ENCODE data around the gene C19orf44. TPM values are rescaled to one million over a fixed set of nuclear protein-coding genes. Genes with fewer than 3 reads are reported as not detected.
"Not testable (repeated sequence)": the region's sequence is repeated elsewhere in the genome, so short reads cannot be mapped to it uniquely, and the experiment has no call there.

Gene C19orf44
- total RNA-seq = 1 to 10 TPM; 3.5 to 3.6 TPM

DNA sequence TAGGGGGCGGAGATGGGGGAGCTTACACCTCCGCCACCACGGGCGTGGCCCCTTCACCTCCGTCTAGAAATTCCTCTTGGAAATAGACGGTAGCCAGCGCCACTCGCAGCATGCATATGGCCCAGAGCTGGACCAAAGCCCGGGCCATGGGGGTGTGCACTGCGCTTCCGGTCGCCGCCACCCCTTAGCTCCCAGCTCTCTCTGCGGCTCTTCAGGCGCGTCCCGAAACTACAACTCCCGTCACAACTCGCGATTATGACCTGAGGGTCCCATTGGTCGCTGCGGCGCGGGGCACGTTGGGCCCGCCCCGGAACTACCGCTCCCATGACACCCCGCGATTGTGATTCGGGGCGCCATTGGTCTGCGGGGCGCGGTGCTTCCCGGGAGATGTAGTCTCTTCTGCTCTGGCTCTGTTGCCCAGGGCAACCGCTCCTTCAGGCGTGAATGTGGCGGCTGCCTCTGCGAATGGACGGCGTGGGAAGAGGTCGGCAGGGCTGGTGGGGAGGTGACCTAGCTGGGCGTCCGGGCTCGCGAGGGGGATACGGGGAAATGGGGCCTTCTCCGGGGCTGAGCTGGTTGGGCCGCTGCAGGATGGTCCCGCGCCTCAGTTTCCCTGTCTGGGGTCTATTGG is at the start of gene C19orf44, which contains the start of gene CALR3:
Gene C19orf44 (plus strand): TSS at position 413 of the 631 bp plus-strand sequence. CDS start 4,399 bp downstream, outside the sequence.
Gene CALR3 (minus strand): TSS at position 186 of the 631 bp plus-strand sequence. CDS start 38 bp downstream, at position 148.
- DNase-seq = peak; percentile 99
- peak within 1 kb of the TSS; percentile 74 for H3K27ac Mint-ChIP-seq
- peak; percentile 99 for ATAC-seq
- H3K4me1 Mint-ChIP-seq = peaks cover 18% of the 10 kb centered on the region
- peak within 1 kb of the TSS; percentile 80 for H3K4me3 Mint-ChIP-seq
- H3K27me3 Mint-ChIP-seq = no peaks in the 10 kb centered on the region
- H3K36me3 Mint-ChIP-seq = no peaks in the 10 kb centered on the region
- H3K9me3 Mint-ChIP-seq (ENCODE audit: low read depth) = no peaks in the 10 kb centered on the region
- CTCF ChIA-PET = interaction anchor here (0.6 kb wide), 1 partner anchor 585 kb away, joined by 6 read pairs; no protein-coding TSS in a partner anchor

DNA sequence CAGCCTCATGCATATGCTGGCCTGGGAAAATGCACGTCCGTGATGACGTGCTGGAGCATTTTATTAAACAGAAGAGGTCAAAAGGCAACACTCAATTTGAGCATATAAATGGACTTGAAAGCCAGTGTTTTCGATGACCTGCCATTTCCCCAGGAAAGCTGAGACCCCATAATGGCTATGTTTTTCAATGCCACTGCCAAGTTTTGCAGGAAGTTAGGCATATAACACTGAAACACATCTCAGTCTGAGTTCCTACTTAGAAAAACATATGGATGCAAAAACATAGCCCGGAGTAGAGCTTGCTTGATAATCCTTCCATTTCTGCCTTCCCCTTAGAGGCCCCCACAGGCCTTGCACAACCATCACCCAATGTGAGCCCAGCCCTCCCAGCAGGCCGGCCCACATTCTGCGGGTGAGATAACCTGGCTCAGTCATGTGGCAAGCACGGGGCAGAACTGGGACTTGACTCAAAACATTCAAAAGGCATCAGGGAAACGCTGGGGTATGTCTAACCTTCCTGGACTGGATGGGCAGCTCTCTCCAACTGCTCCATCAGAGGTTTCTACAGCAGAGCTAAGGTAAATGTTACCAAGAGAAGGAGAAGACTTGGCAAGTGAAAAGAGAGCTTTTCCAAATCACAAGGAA is 49.3 kb upstream of the C19orf44 start:
- H3K27me3 Mint-ChIP-seq = no peaks in the 10 kb centered on the region
- H3K27ac Mint-ChIP-seq = peak overlapping the region; percentile 87
- H3K4me3 Mint-ChIP-seq = no peak overlapping the region
- ATAC-seq (peak; percentile 72), DNase-seq (peak; percentile 84)
- H3K36me3 Mint-ChIP-seq = peaks cover 15% of the 10 kb centered on the region
- H3K9me3 Mint-ChIP-seq (ENCODE audit: low read depth) = peaks cover 4% of the 10 kb centered on the region
- CTCF ChIA-PET = interaction anchor here (0.8 kb wide), 1 partner anchor 8 kb away, joined by 3 read pairs; no protein-coding TSS in a partner anchor
- H3K4me1 Mint-ChIP-seq = peaks cover 62% of the 10 kb centered on the region

DNA sequence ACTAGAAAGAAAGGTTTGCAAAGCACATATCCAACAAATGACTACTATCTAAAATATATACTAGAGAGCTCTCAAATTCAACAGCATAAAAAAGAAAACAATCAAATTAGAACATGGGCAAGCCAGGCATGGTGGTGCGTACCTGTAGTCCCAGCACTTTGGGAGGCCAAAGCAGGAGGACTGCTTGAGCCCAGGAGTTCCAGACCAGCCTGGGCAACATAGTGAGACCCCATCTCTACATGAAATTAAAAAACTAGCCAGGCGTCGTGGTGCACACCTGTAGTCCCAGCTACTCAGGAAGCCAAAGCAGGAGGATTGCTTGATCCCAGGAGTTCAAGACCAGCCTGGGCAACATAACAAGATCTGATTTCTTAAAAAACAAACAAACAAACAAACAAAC is 47.3 kb upstream of the C19orf44 start:
- H3K9me3 Mint-ChIP-seq (ENCODE audit: low read depth); H3K27me3 Mint-ChIP-seq; DNase-seq; ATAC-seq: not testable (repeated sequence)
- H3K4me3 Mint-ChIP-seq = peak overlapping the region; percentile 51
- H3K4me1 Mint-ChIP-seq = peaks cover 61% of the 10 kb centered on the region
- CTCF ChIA-PET = interaction anchor here (0.6 kb wide), 2 partner anchors 11 to 77 kb away, joined by 3 to 4 read pairs; no protein-coding TSS in a partner anchor
- H3K27ac Mint-ChIP-seq = peak overlapping the region; percentile 84
- peaks cover 14% of the 10 kb centered on the region for H3K36me3 Mint-ChIP-seq

DNA sequence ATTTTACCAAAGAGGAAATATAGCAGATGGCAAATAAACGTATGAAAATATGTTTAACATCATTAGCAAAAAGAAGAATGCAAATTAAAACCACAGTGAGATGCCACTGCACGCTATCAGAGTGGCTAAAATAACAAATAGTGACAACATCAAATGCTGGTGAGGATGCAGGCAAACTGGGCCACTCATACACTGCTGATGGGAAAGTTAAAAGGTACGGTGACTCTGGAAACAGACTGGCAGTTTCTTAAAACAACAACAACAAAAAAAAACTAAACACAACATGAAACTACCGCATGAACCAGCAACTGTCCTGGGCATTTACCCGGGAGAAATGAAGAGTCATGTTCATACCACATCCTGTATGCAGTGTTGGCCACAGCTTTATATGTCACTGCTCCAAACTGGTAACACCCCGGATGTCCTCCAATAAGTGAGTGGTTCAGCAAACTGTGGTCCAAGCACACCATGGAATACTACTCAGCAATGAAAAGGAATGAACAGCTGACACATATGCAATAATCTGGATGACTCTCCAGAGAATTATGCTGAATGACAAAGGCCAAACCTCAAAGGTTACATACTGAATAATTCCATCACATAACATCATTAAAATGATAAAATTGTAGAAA is 46.7 kb upstream of the C19orf44 start:
- Mint-ChIP-seq H3K9me3 (ENCODE audit: low read depth) (peaks cover 4% of the 10 kb centered on the region), H3K4me1 (peaks cover 56% of the 10 kb centered on the region), H3K27me3 (no peaks in the 10 kb centered on the region), H3K4me3 (peak overlapping the region; percentile 51), H3K36me3 (peaks cover 15% of the 10 kb centered on the region), H3K27ac (peak overlapping the region; percentile 84)
- CTCF ChIA-PET = interaction anchor here (0.6 to 1.0 kb wide), 3 partner anchors 8 to 78 kb away, joined by 3 to 4 read pairs (median 3); no protein-coding TSS in a partner anchor
- ATAC-seq (peak; percentile 87), DNase-seq (peak; percentile 86)

DNA sequence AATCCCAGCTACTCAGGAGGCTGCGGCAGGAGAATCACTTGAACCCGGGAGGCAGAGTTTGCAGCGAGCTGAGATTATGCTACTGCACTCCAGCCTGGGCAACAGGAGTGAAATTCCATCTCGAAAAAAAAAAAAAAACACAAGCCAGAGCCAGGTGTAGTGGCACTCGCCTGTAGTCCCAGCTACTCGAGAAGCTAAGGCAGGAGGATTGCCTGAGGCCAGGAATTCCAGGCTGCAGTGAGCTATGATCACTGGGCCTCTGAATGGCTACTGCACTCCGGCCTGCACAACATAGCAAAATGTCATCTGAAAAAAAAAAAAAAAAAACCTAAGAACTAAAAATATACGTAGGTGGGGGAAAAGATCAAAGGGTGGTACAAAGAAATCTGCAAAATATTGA is 43.9 kb upstream of the C19orf44 start:
- no peaks in the 10 kb centered on the region for H3K27me3 Mint-ChIP-seq
- CTCF ChIA-PET = interaction anchor here (0.6 to 0.7 kb wide), 2 partner anchors 24 to 404 kb away, joined by 3 to 4 read pairs; no protein-coding TSS in a partner anchor
- H3K4me3 Mint-ChIP-seq = no peak overlapping the region
- no peak for ATAC-seq
- no peak for DNase-seq
- peaks cover 16% of the 10 kb centered on the region for H3K36me3 Mint-ChIP-seq
- peaks cover 37% of the 10 kb centered on the region for H3K4me1 Mint-ChIP-seq
- H3K27ac Mint-ChIP-seq = no peak overlapping the region
- H3K9me3 Mint-ChIP-seq (ENCODE audit: low read depth) = peaks cover 4% of the 10 kb centered on the region

DNA sequence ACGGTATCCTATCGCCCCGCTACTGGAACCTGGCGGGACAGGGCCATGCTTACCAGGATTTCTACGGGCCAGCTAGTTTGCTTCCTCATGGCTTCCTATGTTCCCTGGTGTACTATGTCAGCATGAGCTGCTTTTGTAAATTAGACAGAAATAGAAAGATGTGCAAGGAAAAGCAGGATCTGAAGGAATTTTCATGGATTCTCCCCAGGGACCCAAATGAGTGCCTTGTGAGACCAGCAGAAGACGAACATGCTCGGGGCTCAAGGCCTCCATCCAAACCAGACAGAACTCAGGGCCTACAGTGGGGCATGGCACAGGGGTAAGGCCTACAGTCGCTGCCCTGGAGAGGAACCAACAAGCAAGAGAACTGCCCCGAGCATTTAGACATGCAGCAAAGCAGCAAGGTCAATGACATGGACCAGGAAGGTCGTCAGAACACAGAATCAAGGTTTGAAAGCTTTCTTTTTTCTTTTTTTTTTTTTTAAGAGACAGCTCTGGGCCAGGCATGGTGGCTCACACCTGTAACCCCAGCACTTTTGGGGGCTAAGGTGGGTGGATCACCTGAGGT is 41.8 kb upstream of the C19orf44 start:
- H3K27ac Mint-ChIP-seq = no peak overlapping the region
- H3K36me3 Mint-ChIP-seq = peaks cover 12% of the 10 kb centered on the region
- no peaks in the 10 kb centered on the region for H3K27me3 Mint-ChIP-seq
- ATAC-seq = no peak
- CTCF ChIA-PET = interaction anchor here (0.9 to 1.9 kb wide), 4 partner anchors 9 to 68 kb away, joined by 3 to 5 read pairs (median 4); no protein-coding TSS in a partner anchor
- no peak overlapping the region for H3K4me3 Mint-ChIP-seq
- H3K4me1 Mint-ChIP-seq = peaks cover 31% of the 10 kb centered on the region
- H3K9me3 Mint-ChIP-seq (ENCODE audit: low read depth) = peaks cover 4% of the 10 kb centered on the region
- DNase-seq = no peak

DNA sequence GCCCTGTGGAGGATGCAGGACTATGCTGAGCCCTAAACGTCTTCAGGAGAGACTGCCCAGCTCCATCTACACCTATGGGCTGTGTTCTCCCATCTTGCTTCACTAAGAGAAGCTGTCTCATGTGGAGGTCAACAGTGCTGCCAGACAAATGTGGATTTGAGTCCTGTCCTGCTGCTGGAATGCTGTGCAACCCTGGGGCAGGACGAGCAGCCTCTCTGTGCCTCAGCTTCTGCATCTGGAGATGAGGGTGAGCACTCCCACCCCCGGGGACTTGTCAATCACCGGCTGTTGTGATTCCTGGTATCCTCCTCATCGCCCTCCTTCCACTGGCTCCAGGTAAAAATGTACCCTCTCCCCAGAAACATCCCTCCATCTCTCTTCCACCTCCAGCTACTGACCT is 40.7 kb upstream of the C19orf44 start:
- Mint-ChIP-seq H3K9me3 (ENCODE audit: low read depth) (no peaks in the 10 kb centered on the region), H3K4me3 (no peak overlapping the region), H3K27ac (peak overlapping the region; percentile 47), H3K36me3 (peaks cover 7% of the 10 kb centered on the region), H3K4me1 (peaks cover 23% of the 10 kb centered on the region), H3K27me3 (no peaks in the 10 kb centered on the region)
- DNase-seq (no peak), ATAC-seq (no peak)
- CTCF ChIA-PET = interaction anchor here (1.0 kb wide), 2 partner anchors 14 to 39 kb away, joined by 3 read pairs; no protein-coding TSS in a partner anchor

DNA sequence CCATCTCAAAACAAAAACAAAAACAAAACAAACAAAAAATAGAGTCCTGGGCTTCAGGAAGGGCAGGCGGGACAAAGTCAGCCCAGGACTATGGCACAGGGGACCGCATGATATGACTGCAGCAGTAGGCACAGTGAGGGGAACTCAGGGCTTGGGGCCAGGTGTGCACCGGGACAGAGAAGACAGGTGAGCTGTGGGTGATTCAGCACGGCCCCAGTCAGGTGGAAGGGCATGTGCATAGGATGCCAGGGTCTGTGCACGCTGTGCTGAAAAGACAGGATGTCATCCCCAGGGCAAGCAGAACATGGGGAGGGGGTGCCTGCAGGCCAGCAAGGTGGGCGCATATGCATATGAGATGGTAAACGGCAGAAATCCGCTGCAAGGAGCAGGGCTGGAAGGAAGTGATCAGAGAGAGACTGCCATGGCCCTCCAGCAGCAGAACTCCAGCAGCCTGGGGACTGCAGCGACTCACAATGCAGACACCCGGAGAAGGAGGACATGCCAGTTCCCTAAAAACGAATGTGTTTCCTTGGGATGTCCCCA is 39.5 kb upstream of the C19orf44 start:
- Mint-ChIP-seq H3K4me1 (peaks cover 18% of the 10 kb centered on the region), H3K36me3 (peaks cover 3% of the 10 kb centered on the region), H3K27ac (no peak overlapping the region), H3K4me3 (no peak overlapping the region), H3K9me3 (ENCODE audit: low read depth) (no peaks in the 10 kb centered on the region), H3K27me3 (no peaks in the 10 kb centered on the region)
- CTCF ChIA-PET = interaction anchor here (0.6 kb wide), 1 partner anchor 1146 kb away, joined by 3 read pairs; no protein-coding TSS in a partner anchor
- DNase-seq (no peak), ATAC-seq (no peak)

DNA sequence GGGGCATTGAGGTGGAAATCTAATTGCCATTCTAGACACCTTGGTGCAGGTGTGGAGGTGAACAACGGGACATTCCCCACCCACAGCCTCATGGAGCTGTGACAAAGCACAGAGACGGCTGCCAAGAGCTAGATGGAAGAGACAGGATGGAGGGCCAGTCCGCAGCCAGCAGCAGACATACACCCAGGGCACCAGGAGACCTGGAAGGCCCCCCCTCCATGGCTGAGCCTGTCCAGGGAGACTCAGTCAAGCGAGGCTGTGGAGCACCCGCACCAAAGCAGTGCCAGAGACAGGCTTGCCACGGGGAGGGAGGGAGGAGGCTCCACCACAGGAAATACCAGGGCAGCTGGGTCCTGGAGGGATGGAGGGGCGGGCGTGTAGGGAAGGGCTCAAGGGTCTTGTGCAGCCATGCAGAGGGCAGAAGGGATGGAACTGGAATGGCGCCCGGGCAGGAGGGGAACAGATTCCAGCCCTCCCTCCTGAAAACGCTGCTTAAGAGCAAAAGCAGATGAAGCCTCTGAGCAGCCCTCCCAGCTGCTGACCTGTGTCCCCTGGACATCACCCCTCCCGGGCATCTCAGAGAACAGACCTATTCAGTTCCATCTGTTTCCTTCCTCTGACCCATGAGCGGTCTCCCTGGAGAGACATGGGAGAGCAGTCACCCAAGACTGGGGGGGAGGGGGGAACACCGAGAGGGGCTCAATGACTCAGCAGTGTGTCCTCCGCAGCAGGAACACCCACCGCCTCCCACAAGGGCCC is 38.8 kb upstream of the C19orf44 start:
- Mint-ChIP-seq H3K36me3 (peaks cover 3% of the 10 kb centered on the region), H3K27ac (no peak overlapping the region), H3K9me3 (ENCODE audit: low read depth) (no peaks in the 10 kb centered on the region), H3K4me1 (peaks cover 20% of the 10 kb centered on the region), H3K4me3 (no peak overlapping the region), H3K27me3 (no peaks in the 10 kb centered on the region)
- CTCF ChIA-PET = no interaction called here
- no peak for ATAC-seq
- no peak for DNase-seq

DNA sequence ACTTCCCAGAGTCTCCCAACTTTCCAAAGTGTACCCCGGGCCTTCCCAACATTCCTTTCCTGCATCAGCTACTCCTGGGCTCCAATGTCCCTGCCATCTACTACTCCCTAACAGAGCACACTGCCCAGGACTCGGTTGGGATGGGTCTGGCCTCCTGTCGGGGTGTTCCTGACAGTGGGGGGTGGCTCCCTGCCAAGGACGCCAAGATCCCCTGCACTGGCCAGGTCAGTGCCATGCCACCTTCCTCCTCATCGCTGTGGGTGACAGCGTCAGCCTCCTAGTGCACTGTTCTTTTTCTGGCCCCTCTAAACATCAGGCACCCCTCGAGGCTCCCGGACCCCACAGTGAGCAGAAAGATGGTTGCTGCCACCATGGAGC is 38.3 kb upstream of the C19orf44 start:
- peaks cover 3% of the 10 kb centered on the region for H3K36me3 Mint-ChIP-seq
- no peaks in the 10 kb centered on the region for H3K27me3 Mint-ChIP-seq
- no peaks in the 10 kb centered on the region for H3K9me3 Mint-ChIP-seq (ENCODE audit: low read depth)
- CTCF ChIA-PET = no interaction called here
- no peak overlapping the region for H3K4me3 Mint-ChIP-seq
- ATAC-seq (no peak), DNase-seq (no peak)
- no peak overlapping the region for H3K27ac Mint-ChIP-seq
- H3K4me1 Mint-ChIP-seq = peaks cover 25% of the 10 kb centered on the region

DNA sequence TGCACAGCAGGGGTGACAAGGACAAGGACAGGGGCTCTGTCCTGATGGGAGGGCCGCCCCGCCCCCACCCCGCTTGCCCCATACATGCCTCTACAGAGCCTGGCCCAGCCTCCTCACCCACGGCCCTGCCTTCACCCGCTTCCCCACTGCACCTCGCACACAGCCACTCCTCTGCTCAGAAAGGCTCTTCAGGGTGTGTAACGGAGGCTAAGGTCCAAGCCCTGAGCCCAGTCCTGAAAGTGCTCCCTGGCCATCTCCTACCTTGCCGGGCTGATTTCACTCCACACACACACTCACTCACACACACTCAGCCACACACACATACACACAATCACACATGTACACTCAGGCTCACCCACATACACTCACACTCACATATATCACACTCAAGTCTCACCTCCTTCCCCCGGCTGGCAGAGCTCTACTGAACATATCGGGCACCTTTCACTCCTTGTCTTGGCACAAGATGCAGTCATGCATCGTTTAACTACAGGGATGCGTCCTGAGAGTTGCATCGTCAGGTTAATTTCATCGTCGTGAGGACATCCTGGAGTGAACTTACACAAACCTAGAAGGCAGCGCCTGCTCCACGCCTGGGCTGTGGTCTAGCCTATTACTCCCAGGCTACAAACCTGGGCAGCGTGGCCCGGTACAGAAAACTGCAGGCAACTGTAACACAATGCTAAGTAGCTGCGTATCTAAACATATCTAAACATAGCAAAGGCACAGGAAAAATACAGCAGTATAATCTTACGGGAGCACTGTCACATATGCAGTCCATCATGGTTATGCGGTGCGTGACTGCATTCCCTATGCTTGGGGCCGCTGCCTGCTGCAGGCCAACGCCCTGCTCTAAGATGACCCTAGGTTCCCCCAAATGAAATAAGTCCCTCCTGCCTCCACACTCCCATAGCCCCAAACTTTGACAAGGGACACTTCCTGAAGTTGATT is 37.5 kb upstream of the C19orf44 start:
- peaks cover 33% of the 10 kb centered on the region for H3K4me1 Mint-ChIP-seq
- no peaks in the 10 kb centered on the region for H3K27me3 Mint-ChIP-seq
- ATAC-seq (no peak), DNase-seq (no peak)
- H3K27ac Mint-ChIP-seq = no peak overlapping the region
- H3K9me3 Mint-ChIP-seq (ENCODE audit: low read depth) = no peaks in the 10 kb centered on the region
- CTCF ChIA-PET = no interaction called here
- H3K36me3 Mint-ChIP-seq = peaks cover 3% of the 10 kb centered on the region
- no peak overlapping the region for H3K4me3 Mint-ChIP-seq

Measured in activated CD8-positive, alpha-beta memory T cell treated with anti-CD3 and anti-CD28 coated beads, Interleukin-2, amount 10 ng/mL, durations not matched to agents 7 days and 5 days (primary cell).